RWPE1 (cell line): ENCODE data around the gene AKAP12.

Experiments
- CTCF ChIA-PET: fragments of 350-600 bp; sonication (Branson Sonifier 250); formaldehyde crosslinking; extraction: SDS; loops from one replicate; lab custom pipeline; 2021; lab: Yijun Ruan, JAX
- POLR2A ChIA-PET: fragments of 400-600 bp; formaldehyde crosslinking; extraction: SDS; loops from one replicate; lab custom pipeline; 2020; ENCODE audit warnings: antibody characterized with exemption; ENCODE audit not compliant: low non-redundant PET; lab: Yijun Ruan, JAX
- DNase-seq: peaks from one replicate; pipeline ENCODE4 v3.0.0; 2012; ENCODE audit warnings: low spot score
- H3K27ac ChIP-seq: fragments of 450-650 bp; 2 replicates; pipeline ENCODE4 v1.5.1; 2017
- CTCF ChIP-seq: fragments of 450-650 bp; conservative IDR thresholded peaks from 2 replicates; pipeline ENCODE4 v1.5.1; 2017; ENCODE audit warnings: low read depth, mild to moderate bottlenecking

Gene AKAP12

GRCh38 chr6:151241853-151242252 lies 2.1 kb downstream of the AKAP12 start:
- H3K27ac ChIP-seq: no peak overlapping the region
- no peak for DNase-seq
- CTCF ChIA-PET: interaction anchor here (0.6 to 0.7 kb wide), 2 partner anchors 18 to 130 kb away, joined by 4 read pairs; no protein-coding TSS in a partner anchor
- POLR2A ChIA-PET: no interaction called here
- no peak for TF ChIP-seq CTCF

GRCh38 chr6:151242420-151242861 lies 2.7 kb downstream of the AKAP12 start:
- ChIA-PET POLR2A (no interaction called here), CTCF (interaction anchor here (0.6 kb wide), 1 partner anchor 18 kb away, joined by 4 read pairs; no protein-coding TSS in a partner anchor)
- no peak for DNase-seq
- TF ChIP-seq CTCF: no peak
- H3K27ac ChIP-seq: no peak overlapping the region

- no peak overlapping the region for H3K27ac ChIP-seq
- no peak for DNase-seq
- no peak for TF ChIP-seq CTCF
- POLR2A ChIA-PET: no interaction called here
- CTCF ChIA-PET: no interaction called here
Observed at GRCh38 chr6:151243481-151243880, 3.7 kb downstream of the AKAP12 start.

DNA sequence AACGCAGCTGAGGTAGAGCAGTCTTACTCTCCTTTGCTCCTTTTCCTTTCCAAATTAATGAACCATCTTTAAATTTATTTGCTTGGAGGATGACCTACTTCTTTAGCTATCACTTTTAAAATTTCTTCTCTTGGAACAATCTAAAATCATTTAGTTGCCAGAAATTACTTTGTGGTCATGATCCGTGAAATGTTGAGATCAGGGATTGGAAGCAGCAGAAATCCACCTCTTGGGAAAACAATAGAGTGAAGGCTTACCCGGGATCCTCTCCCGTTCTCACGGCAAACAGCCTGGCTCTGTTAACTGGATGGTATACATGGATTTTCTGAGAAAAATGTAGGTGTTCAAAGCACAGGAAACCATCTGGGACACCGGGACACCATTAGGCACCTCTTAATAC lies 7.7 kb downstream of the AKAP12 start:
- no peak for DNase-seq
- no peak overlapping the region for H3K27ac ChIP-seq
- TF ChIP-seq CTCF: no peak
- POLR2A ChIA-PET: no interaction called here
- CTCF ChIA-PET: no interaction called here

- TF ChIP-seq CTCF: no peak
- ChIA-PET POLR2A (no interaction called here), CTCF (no interaction called here)
- no peak overlapping the region for H3K27ac ChIP-seq
- DNase-seq: no peak
Observed at GRCh38 chr6:151248295-151248694, 8.5 kb downstream of the AKAP12 start.

- H3K27ac ChIP-seq: no peak overlapping the region
- DNase-seq: no peak
- CTCF ChIA-PET: no interaction called here
- TF ChIP-seq CTCF: no peak
- POLR2A ChIA-PET: no interaction called here
Observed at GRCh38 chr6:151252634-151253033, 12.9 kb downstream of the AKAP12 start.
